ENCODE measurements around the gene SPG7.

SPG7 gene

GRCh38 chr16:89547291-89547690 lies 39.1 kb downstream of the SPG7 start:
- DNase-seq (ENCODE audit: low spot score), result no peak

- no peak for DNase-seq (ENCODE audit: low spot score)
These were observed 39.7 kb downstream of the SPG7 start for GRCh38 chr16:89547860-89548259.

GRCh38 chr16:89548344-89549006 lies 40.3 kb downstream of the SPG7 start:
- DNase-seq (ENCODE audit: low spot score), result no peak

- peak; percentile 10 for DNase-seq (ENCODE audit: low spot score)
These were observed 41.0 kb downstream of the SPG7 start for GRCh38 chr16:89549007-89549700.

GRCh38 chr16:89550421-89551007 lies 42.3 kb downstream of the SPG7 start:
- no peak for DNase-seq (ENCODE audit: low spot score)

- DNase-seq (ENCODE audit: low spot score), result no peak
These were observed 44.1 kb downstream of the SPG7 start for GRCh38 chr16:89552329-89552728.

- DNase-seq (ENCODE audit: low spot score), result no peak
These were observed 44.7 kb downstream of the SPG7 start for GRCh38 chr16:89552913-89553312.

GRCh38 chr16:89553733-89554132 lies 45.5 kb downstream of the SPG7 start:
- DNase-seq (ENCODE audit: low spot score), result no peak

- DNase-seq (ENCODE audit: low spot score), result no peak
These were observed 46.1 kb downstream of the SPG7 start for GRCh38 chr16:89554343-89554742.

- DNase-seq (ENCODE audit: low spot score), result no peak
These were observed 47.1 kb downstream of the SPG7 start for GRCh38 chr16:89555265-89555664.

GRCh38 chr16:89555780-89556179 lies 47.6 kb downstream of the SPG7 start:
- no peak for DNase-seq (ENCODE audit: low spot score)

- DNase-seq (ENCODE audit: low spot score), result peak; percentile 83
These were observed 48.8 kb downstream of the SPG7 start for GRCh38 chr16:89556750-89557689.

GRCh38 chr16:89557690-89558490 lies 49.7 kb downstream of the SPG7 start:
- no peak for DNase-seq (ENCODE audit: low spot score)

- DNase-seq (ENCODE audit: low spot score), result peak; percentile 94
These were observed 52.4 kb downstream of the SPG7 start, which contains the start of gene RPL13 for GRCh38 chr16:89560378-89561141. Gene RPL13, plus strand, starts transcription at chr16:89560682. Its CDS starts 278 bp downstream, at chr16:89560960.

GRCh38 chr16:89561142-89561883 lies 53.1 kb downstream of the SPG7 start:
- DNase-seq (ENCODE audit: low spot score), result no peak

- DNase-seq (ENCODE audit: low spot score), result no peak
These were observed 53.8 kb downstream of the SPG7 start for GRCh38 chr16:89561884-89562599.

- DNase-seq (ENCODE audit: low spot score), result no peak
These were observed 54.7 kb downstream of the SPG7 start for GRCh38 chr16:89562939-89563338.

- DNase-seq (ENCODE audit: low spot score), result no peak
These were observed 55.6 kb downstream of the SPG7 start for GRCh38 chr16:89563639-89564392.
